ENCODE data around the gene MIEN1.
"Not testable (repeated sequence)": the region's sequence is repeated elsewhere in the genome, so short reads cannot be mapped to it uniquely, and the experiment has no call there.

MIEN1 gene

GRCh38 chr17:39730095-39730921 is at the start of gene MIEN1:
Gene MIEN1 (minus strand): TSS chr17:39730532. CDS start chr17:39730495, 37 bp downstream.
- DNase-seq = peak; percentile 91

- DNase-seq = no peak
Observed at GRCh38 chr17:39777534-39778365, 47.4 kb upstream of the MIEN1 start.

- no peak for DNase-seq
Observed at GRCh38 chr17:39776252-39776651, 45.9 kb upstream of the MIEN1 start.

- no peak for DNase-seq
Observed at GRCh38 chr17:39775031-39775430, 44.7 kb upstream of the MIEN1 start.

- no peak for DNase-seq
Observed at GRCh38 chr17:39774047-39774446, 43.7 kb upstream of the MIEN1 start.

- DNase-seq = no peak
Observed at GRCh38 chr17:39772987-39773934, 42.9 kb upstream of the MIEN1 start.

GRCh38 chr17:39772415-39772814 is 42.1 kb upstream of the MIEN1 start:
- no peak for DNase-seq

- peak; percentile 12 for DNase-seq
Observed at GRCh38 chr17:39769974-39770587, 39.7 kb upstream of the MIEN1 start.

- no peak for DNase-seq
Observed at GRCh38 chr17:39767147-39767546, 36.8 kb upstream of the MIEN1 start.

GRCh38 chr17:39765766-39766165 is 35.4 kb upstream of the MIEN1 start:
- no peak for DNase-seq

- no peak for DNase-seq
Observed at GRCh38 chr17:39765175-39765574, 34.8 kb upstream of the MIEN1 start.

GRCh38 chr17:39764171-39764570 is 33.8 kb upstream of the MIEN1 start:
- DNase-seq = not testable (repeated sequence)

GRCh38 chr17:39763051-39763820 is 32.9 kb upstream of the MIEN1 start:
- DNase-seq = no peak

GRCh38 chr17:39761861-39762496 is 31.6 kb upstream of the MIEN1 start:
- no peak for DNase-seq

- DNase-seq = no peak
Observed at GRCh38 chr17:39759204-39759603, 28.9 kb upstream of the MIEN1 start.

- DNase-seq = no peak
Observed at GRCh38 chr17:39757931-39758873, 27.9 kb upstream of the MIEN1 start.

- DNase-seq = no peak
Observed at GRCh38 chr17:39757176-39757662, 26.9 kb upstream of the MIEN1 start.

- DNase-seq = no peak
Observed at GRCh38 chr17:39756380-39757079, 26.2 kb upstream of the MIEN1 start.

Data from T1000 (cell line).